Left ventricle myocardium inferior (tissue), 1 donor: ENCODE measurements around the gene TEAD4. TPM values are rescaled to one million over a fixed set of nuclear protein-coding genes. Genes with fewer than 3 reads are reported as not detected.

Experiments
- DNase-seq: peaks from one replicate; pipeline ENCODE4 v3.0.0-alpha.2; 2020
- H3K27ac ChIP-seq: fragments of 200-600 bp; replicated peaks from 2 replicates; pipeline ENCODE4 v1.8.0; 2021
- H3K27me3 ChIP-seq: fragments of 200-600 bp; 2 replicates; pipeline ENCODE4 v1.8.0; 2021; ENCODE audit warnings: low read depth
- H3K36me3 ChIP-seq: fragments of 200-600 bp; 2 replicates; pipeline ENCODE4 v1.8.0; 2021
- H3K4me1 ChIP-seq: fragments of 200-600 bp; 2 replicates; pipeline ENCODE4 v1.8.0; 2021
- H3K4me3 ChIP-seq: fragments of 200-600 bp; 2 replicates; pipeline ENCODE4 v1.8.0; 2021; ENCODE audit warnings: mild to moderate bottlenecking, moderate library complexity
- H3K9me3 ChIP-seq: fragments of 200-600 bp; replicated peaks from 2 replicates; pipeline ENCODE4 v1.8.0; 2021
- intact Hi-C: fragments of 100-400 bp; cut with micrococcal nuclease; formaldehyde crosslinking; loops from one replicate; pipeline ENCODE4 v1.11.0; 2022
- total RNA-seq: library from RNA; stranded (reverse); fragmentation: NEBNext Ultra II Directional; extraction: Animal tissue kit (Norgen Biotek cat#: 25700); gene quantifications from one replicate; pipeline ENCODE4 v1.2.1, GENCODE V29; 2021
- TF ChIP-seq, protein P1 (sequence below): fragments of 200-600 bp; IDR thresholded peaks from 2 replicates; pipeline ENCODE4 v1.8.0; 2021; ENCODE audit warnings: antibody characterized with exemption, mild to moderate bottlenecking, borderline replicate concordance
- donor health status: DM: no; HTN: yes; CAD: no; lungs with severe emphysema.

Gene TEAD4
- total RNA-seq, 1 donor from 2014 or later = 6.7 TPM

DNA sequence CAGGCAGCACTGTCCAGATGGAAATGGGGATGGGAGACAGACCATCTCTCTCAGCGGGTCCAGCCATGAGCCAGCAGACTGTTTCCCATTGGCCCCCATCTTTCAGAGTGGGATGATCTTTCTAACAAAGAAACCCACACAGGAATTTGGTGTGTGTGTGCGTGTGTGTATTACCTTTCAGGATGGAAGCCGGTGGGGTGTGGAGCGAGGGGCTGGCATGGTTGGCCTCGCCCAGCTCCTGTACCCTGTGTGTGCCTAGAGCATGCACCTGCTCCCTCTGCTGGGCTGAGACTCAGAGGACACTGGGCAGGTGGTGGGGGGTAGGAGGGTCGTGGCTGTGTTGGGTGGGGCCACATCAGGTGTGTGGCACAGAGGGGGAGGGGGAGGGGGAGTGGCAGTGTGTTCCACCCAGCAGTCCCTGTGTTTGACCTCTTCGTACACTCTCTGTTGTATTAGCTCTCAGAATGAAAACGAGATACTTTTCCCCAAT, 85.0 kb downstream of the TEAD4 start:
- Histone ChIP-seq H3K9me3 (no peaks in the 10 kb centered on the region), H3K4me3 (no peak overlapping the region), H3K27me3 (no peaks in the 10 kb centered on the region), H3K4me1 (peaks cover 69% of the 10 kb centered on the region), H3K36me3 (no peaks in the 10 kb centered on the region), H3K27ac (peak overlapping the region; percentile 91)
- TF ChIP-seq, protein P1, sequence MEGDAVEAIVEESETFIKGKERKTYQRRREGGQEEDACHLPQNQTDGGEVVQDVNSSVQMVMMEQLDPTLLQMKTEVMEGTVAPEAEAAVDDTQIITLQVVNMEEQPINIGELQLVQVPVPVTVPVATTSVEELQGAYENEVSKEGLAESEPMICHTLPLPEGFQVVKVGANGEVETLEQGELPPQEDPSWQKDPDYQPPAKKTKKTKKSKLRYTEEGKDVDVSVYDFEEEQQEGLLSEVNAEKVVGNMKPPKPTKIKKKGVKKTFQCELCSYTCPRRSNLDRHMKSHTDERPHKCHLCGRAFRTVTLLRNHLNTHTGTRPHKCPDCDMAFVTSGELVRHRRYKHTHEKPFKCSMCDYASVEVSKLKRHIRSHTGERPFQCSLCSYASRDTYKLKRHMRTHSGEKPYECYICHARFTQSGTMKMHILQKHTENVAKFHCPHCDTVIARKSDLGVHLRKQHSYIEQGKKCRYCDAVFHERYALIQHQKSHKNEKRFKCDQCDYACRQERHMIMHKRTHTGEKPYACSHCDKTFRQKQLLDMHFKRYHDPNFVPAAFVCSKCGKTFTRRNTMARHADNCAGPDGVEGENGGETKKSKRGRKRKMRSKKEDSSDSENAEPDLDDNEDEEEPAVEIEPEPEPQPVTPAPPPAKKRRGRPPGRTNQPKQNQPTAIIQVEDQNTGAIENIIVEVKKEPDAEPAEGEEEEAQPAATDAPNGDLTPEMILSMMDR = no peak
- DNase-seq = no peak
- intact Hi-C loops = no loop called here

DNA sequence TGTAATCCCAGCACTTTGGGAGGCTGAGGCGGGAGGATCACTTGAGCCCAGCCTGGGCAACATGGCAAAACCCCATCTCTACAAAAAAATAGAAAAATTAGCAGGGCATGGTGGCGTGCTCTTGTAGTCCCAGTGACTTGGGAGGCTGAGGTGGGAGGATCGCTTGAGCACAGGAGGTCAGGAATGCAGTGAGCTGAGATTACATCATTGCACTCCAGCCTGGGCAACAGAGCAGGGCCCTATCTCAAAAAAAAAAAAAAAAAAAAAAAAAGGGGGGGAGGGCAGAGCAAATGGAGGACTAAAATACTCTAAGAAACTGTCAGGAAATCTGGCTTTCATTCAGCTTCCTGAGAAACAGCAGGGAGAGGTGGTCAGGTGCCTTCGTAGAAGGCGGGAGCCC, 86.3 kb downstream of the TEAD4 start:
- peak overlapping the region; percentile 91 for H3K27ac ChIP-seq
- H3K4me3 ChIP-seq = no peak overlapping the region
- no peaks in the 10 kb centered on the region for H3K27me3 ChIP-seq
- H3K36me3 ChIP-seq = no peaks in the 10 kb centered on the region
- no peak for DNase-seq
- TF ChIP-seq, protein P1 = no peak
- H3K9me3 ChIP-seq = no peaks in the 10 kb centered on the region
- intact Hi-C loops = no loop called here
- peaks cover 70% of the 10 kb centered on the region for H3K4me1 ChIP-seq

DNA sequence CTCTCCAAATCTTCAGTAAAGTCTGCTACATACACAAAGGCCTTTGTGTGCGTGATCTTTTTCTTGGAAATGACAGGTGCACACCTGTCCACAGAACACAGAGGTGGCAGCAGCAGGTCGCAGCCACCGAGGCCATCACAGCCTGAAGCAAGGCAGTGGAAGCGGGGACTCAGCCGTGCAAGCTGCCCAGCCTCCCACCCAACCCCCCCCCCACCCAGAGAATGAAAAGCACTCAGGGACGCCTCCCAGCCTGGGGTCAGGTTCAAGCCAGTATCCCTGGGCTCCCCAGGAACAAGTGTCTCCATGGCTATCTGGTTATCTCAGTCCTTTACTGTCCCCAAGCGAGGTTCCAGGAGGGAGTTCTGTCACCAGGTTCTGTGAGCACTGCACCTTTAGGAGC, 86.8 kb downstream of the TEAD4 start:
- intact Hi-C loops = no loop called here
- no peak for DNase-seq

DNA sequence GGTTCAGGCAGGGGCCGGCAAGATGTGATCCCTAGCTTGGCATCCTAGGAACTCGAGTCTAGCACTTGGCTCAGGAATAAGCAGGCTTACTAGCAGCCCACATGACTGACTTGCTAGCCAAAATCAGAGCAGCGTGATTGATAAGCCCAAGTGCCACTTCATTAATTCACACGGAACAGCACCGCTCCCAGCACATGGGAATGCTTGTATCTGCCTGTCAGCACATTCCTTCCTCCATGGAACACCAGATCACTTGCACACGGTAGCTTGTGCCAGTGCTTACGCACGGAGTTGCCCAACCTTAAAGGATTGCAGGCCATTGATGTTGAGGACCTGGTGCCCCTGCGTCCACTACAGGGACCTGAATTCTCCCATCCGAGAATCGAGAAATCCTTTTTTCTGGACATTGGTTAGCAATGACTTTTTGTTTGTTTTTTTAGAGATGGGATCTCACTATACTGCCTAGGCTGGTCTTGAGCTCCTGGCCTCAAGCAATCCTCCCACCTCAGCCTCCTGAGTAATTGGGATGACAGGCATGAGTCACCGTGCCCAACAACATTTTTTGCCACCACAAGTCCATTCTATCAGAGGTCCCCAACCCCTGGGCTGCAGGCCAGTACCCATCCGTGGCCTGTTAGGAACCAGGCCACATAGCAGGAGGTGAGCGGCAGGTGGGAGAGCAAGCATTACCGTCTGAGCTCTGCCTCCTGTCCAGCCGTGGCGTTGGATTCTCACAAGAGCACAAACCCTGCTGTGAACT, 87.4 kb downstream of the TEAD4 start:
- Histone ChIP-seq H3K27me3 (no peaks in the 10 kb centered on the region), H3K36me3 (no peaks in the 10 kb centered on the region), H3K4me3 (no peak overlapping the region), H3K9me3 (no peaks in the 10 kb centered on the region), H3K27ac (peak overlapping the region; percentile 91), H3K4me1 (peaks cover 64% of the 10 kb centered on the region)
- DNase-seq = peak; percentile 78
- TF ChIP-seq, protein P1 = no peak
- intact Hi-C loops = no loop called here

More for the DNA sequence above, 86.8 kb downstream of the TEAD4 start:
- Histone ChIP-seq H3K27ac (peak overlapping the region; percentile 91), H3K4me1 (peaks cover 70% of the 10 kb centered on the region), H3K36me3 (no peaks in the 10 kb centered on the region), H3K4me3 (no peak overlapping the region), H3K27me3 (no peaks in the 10 kb centered on the region), H3K9me3 (no peaks in the 10 kb centered on the region)
- TF ChIP-seq, protein P1 = no peak

DNA sequence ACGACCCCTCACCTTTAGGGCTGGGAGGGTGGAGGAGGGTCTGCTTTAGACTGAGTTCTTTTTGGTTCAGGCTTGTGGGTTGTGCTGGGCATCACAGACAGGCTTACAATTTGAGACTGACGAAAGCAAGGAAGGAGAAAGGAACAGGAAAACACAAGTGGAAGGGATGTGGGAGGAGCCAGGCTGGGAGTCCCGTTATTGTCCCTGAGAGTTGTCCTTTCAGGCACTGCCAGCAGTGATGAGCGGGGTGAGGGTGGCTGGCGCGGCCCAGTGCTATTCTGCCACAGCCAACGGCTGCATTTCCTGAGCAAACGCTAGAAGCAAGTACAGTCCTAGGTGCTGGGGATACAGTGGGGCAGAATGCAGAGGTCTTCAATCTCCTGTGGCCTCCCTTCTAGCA, 88.8 kb downstream of the TEAD4 start:
- Histone ChIP-seq H3K27me3 (no peaks in the 10 kb centered on the region), H3K36me3 (no peaks in the 10 kb centered on the region), H3K4me3 (peak overlapping the region; percentile 20), H3K9me3 (no peaks in the 10 kb centered on the region), H3K27ac (peak overlapping the region; percentile 91), H3K4me1 (peaks cover 51% of the 10 kb centered on the region)
- intact Hi-C loops = no loop called here
- TF ChIP-seq, protein P1 = no peak
- DNase-seq = peak; percentile 54
